GM10266 (cell line): ENCODE measurements around the gene SLC6A3.

Experiments used
- DNase-seq: peaks from one replicate; pipeline ENCODE4 v3.0.0; 2012; ENCODE audit errors: extremely low spot score
- CTCF ChIP-seq: IDR thresholded peaks from 2 replicates; pipeline ENCODE4 v1.5.1; 2012; ENCODE audit warnings: mild to moderate bottlenecking, low read depth; ENCODE audit not compliant: control insufficient read depth, insufficient read depth; ENCODE audit errors: missing control alignments

Gene SLC6A3

GRCh38 chr5:1401536-1402138, 43.6 kb downstream of the SLC6A3 start:
- no peak for DNase-seq

GRCh38 chr5:1400936-1401335, 44.3 kb downstream of the SLC6A3 start:
- no peak for DNase-seq
- no peak for TF ChIP-seq CTCF

More at GRCh38 chr5:1401536-1402138, 43.6 kb downstream of the SLC6A3 start:
- TF ChIP-seq CTCF: no peak

GRCh38 chr5:1400211-1400855, 44.9 kb downstream of the SLC6A3 start:
- TF ChIP-seq CTCF: no peak
- DNase-seq: no peak

GRCh38 chr5:1399737-1400136, 45.5 kb downstream of the SLC6A3 start:
- DNase-seq: no peak
- TF ChIP-seq CTCF: no peak

- no peak for TF ChIP-seq CTCF
- no peak for DNase-seq
Observed at GRCh38 chr5:1396293-1396816, 48.9 kb downstream of the SLC6A3 start.

- TF ChIP-seq CTCF: no peak
Observed at GRCh38 chr5:1394881-1395860, 50.1 kb downstream of the SLC6A3 start.

More at GRCh38 chr5:1394881-1395860, 50.1 kb downstream of the SLC6A3 start:
- DNase-seq: no peak
